ACC112 (cell line): ENCODE data around the gene TRPC4AP.

Source experiments
- H2AFZ ChIP-seq: fragments of 200-600 bp; sonication (generic); one replicate; pipeline ENCODE4 v1.6.0; 2017; ENCODE audit warnings: antibody characterized with exemption, low read length; ENCODE audit not compliant: unreplicated experiment
- H3K27ac ChIP-seq: fragments of 200-600 bp; sonication (generic); 2 replicates; pipeline ENCODE4 v1.5.1; 2014; ENCODE audit warnings: low read depth, mild to moderate bottlenecking, antibody characterized with exemption, low read length, moderate library complexity
- H3K27me3 ChIP-seq: fragments of 200-600 bp; sonication (generic); 2 replicates; pipeline ENCODE4 v1.6.1; 2014; ENCODE audit warnings: mild to moderate bottlenecking, antibody characterized with exemption, low read length, moderate library complexity, mixed read lengths; ENCODE audit not compliant: insufficient read depth
- H3K36me3 ChIP-seq: fragments of 200-600 bp; sonication (generic); 2 replicates; pipeline ENCODE4 v1.6.1; 2016; ENCODE audit warnings: mild to moderate bottlenecking, antibody characterized with exemption, low read length, moderate library complexity, mixed read lengths; ENCODE audit not compliant: insufficient read depth
- H3K4me1 ChIP-seq: fragments of 200-600 bp; sonication (generic); one replicate; pipeline ENCODE4 v1.6.1; 2016; ENCODE audit warnings: low read length, mixed read lengths; ENCODE audit not compliant: insufficient read depth, unreplicated experiment, control insufficient read depth
- H3K4me3 ChIP-seq: fragments of 200-600 bp; sonication (generic); 2 replicates; pipeline ENCODE4 v1.5.1; 2014; ENCODE audit warnings: mild to moderate bottlenecking, low read depth, low read length
- H3K79me2 ChIP-seq: fragments of 200-600 bp; sonication (generic); one replicate; pipeline ENCODE4 v1.6.0; 2016; ENCODE audit warnings: low read length; ENCODE audit not compliant: control insufficient read depth, unreplicated experiment, insufficient read depth

Gene TRPC4AP

GRCh38 chr20:35039146-35039545 lies 53.5 kb downstream of the TRPC4AP start:
- Histone ChIP-seq H3K36me3 (peaks cover 5% of the 10 kb centered on the region; the same call in 1 of the 2 replicates), H3K79me2 (no peaks in the 10 kb centered on the region), H3K27ac (no peak overlapping the region), H3K4me3 (no peak overlapping the region), H3K4me1 (no peaks in the 10 kb centered on the region), H2AFZ (no peak overlapping the region), H3K27me3 (no peaks in the 10 kb centered on the region)

- H3K4me3 ChIP-seq = no peak overlapping the region
- H3K79me2 ChIP-seq = no peaks in the 10 kb centered on the region
- H3K27ac ChIP-seq = no peak overlapping the region
- no peak overlapping the region for H2AFZ ChIP-seq
- peaks cover 25% of the 10 kb centered on the region for H3K36me3 ChIP-seq
- no peaks in the 10 kb centered on the region for H3K27me3 ChIP-seq
- no peaks in the 10 kb centered on the region for H3K4me1 ChIP-seq
Observed at GRCh38 chr20:35034145-35034544, 58.5 kb downstream of the TRPC4AP start.

- Histone ChIP-seq H3K4me3 (no peak overlapping the region), H3K27me3 (no peaks in the 10 kb centered on the region), H2AFZ (no peak overlapping the region), H3K27ac (no peak overlapping the region), H3K4me1 (no peaks in the 10 kb centered on the region), H3K79me2 (no peaks in the 10 kb centered on the region), H3K36me3 (peaks cover 34% of the 10 kb centered on the region)
Observed at GRCh38 chr20:35030136-35030535, 62.5 kb downstream of the TRPC4AP start.

- H3K27ac ChIP-seq = no peak overlapping the region
- H3K4me3 ChIP-seq = no peak overlapping the region
- no peak overlapping the region for H2AFZ ChIP-seq
- H3K27me3 ChIP-seq = no peaks in the 10 kb centered on the region
- peaks cover 29% of the 10 kb centered on the region for H3K36me3 ChIP-seq
- no peaks in the 10 kb centered on the region for H3K4me1 ChIP-seq
- no peaks in the 10 kb centered on the region for H3K79me2 ChIP-seq
Observed at GRCh38 chr20:35027301-35027700, 65.3 kb downstream of the TRPC4AP start.

- H2AFZ ChIP-seq = no peak overlapping the region
- H3K79me2 ChIP-seq = no peaks in the 10 kb centered on the region
- H3K36me3 ChIP-seq = peaks cover 16% of the 10 kb centered on the region
- H3K27ac ChIP-seq = no peak overlapping the region
- no peaks in the 10 kb centered on the region for H3K27me3 ChIP-seq
- no peak overlapping the region for H3K4me3 ChIP-seq
- no peaks in the 10 kb centered on the region for H3K4me1 ChIP-seq
Observed at GRCh38 chr20:35025116-35025515, 67.5 kb downstream of the TRPC4AP start.

- Histone ChIP-seq H3K27ac (no peak overlapping the region), H3K36me3 (peaks cover 13% of the 10 kb centered on the region; the same call in 1 of the 2 replicates), H3K79me2 (no peaks in the 10 kb centered on the region), H2AFZ (no peak overlapping the region), H3K4me3 (no peak overlapping the region), H3K27me3 (no peaks in the 10 kb centered on the region), H3K4me1 (peaks cover 7% of the 10 kb centered on the region)
Observed at GRCh38 chr20:35023624-35024023, 69.0 kb downstream of the TRPC4AP start.

GRCh38 chr20:35021831-35022230 lies 70.8 kb downstream of the TRPC4AP start:
- no peak overlapping the region for H3K27ac ChIP-seq
- H3K4me1 ChIP-seq = peaks cover 18% of the 10 kb centered on the region
- H3K4me3 ChIP-seq = no peak overlapping the region
- H3K79me2 ChIP-seq = no peaks in the 10 kb centered on the region
- H3K36me3 ChIP-seq = peaks cover 13% of the 10 kb centered on the region; the same call in 1 of the 2 replicates
- H2AFZ ChIP-seq = no peak overlapping the region
- no peaks in the 10 kb centered on the region for H3K27me3 ChIP-seq

- peaks cover 18% of the 10 kb centered on the region; the same call in 1 of the 2 replicates for H3K36me3 ChIP-seq
- peaks cover 18% of the 10 kb centered on the region for H3K4me1 ChIP-seq
- peaks cover 3% of the 10 kb centered on the region for H3K79me2 ChIP-seq
Observed at GRCh38 chr20:35021063-35021462, 71.5 kb downstream of the TRPC4AP start.

GRCh38 chr20:35020108-35020928 lies 72.3 kb downstream of the TRPC4AP start:
- H3K27ac ChIP-seq = no peak overlapping the region
- peaks cover 18% of the 10 kb centered on the region; the same call in 1 of the 2 replicates for H3K36me3 ChIP-seq

More at GRCh38 chr20:35021063-35021462, 71.5 kb downstream of the TRPC4AP start:
- Histone ChIP-seq H2AFZ (no peak overlapping the region), H3K27me3 (no peaks in the 10 kb centered on the region), H3K27ac (no peak overlapping the region), H3K4me3 (no peak overlapping the region)

GRCh38 chr20:35018590-35019371 lies 73.8 kb downstream of the TRPC4AP start:
- H3K36me3 ChIP-seq = peaks cover 16% of the 10 kb centered on the region; the same call in 1 of the 2 replicates
- H3K79me2 ChIP-seq = peaks cover 3% of the 10 kb centered on the region
- H2AFZ ChIP-seq = no peak overlapping the region
- H3K4me1 ChIP-seq = peaks cover 18% of the 10 kb centered on the region
- H3K4me3 ChIP-seq = no peak overlapping the region
- H3K27me3 ChIP-seq = no peaks in the 10 kb centered on the region
- H3K27ac ChIP-seq = peak overlapping the region; percentile 47

More at GRCh38 chr20:35020108-35020928, 72.3 kb downstream of the TRPC4AP start:
- Histone ChIP-seq H3K27me3 (no peaks in the 10 kb centered on the region), H3K79me2 (peaks cover 3% of the 10 kb centered on the region), H3K4me3 (no peak overlapping the region), H2AFZ (no peak overlapping the region), H3K4me1 (peaks cover 18% of the 10 kb centered on the region)
